ENCODE results near the gene CAPS.
"Not testable (repeated sequence)": the region's sequence is repeated elsewhere in the genome, so short reads cannot be mapped to it uniquely, and the experiment has no call there.

The CAPS gene

DNA sequence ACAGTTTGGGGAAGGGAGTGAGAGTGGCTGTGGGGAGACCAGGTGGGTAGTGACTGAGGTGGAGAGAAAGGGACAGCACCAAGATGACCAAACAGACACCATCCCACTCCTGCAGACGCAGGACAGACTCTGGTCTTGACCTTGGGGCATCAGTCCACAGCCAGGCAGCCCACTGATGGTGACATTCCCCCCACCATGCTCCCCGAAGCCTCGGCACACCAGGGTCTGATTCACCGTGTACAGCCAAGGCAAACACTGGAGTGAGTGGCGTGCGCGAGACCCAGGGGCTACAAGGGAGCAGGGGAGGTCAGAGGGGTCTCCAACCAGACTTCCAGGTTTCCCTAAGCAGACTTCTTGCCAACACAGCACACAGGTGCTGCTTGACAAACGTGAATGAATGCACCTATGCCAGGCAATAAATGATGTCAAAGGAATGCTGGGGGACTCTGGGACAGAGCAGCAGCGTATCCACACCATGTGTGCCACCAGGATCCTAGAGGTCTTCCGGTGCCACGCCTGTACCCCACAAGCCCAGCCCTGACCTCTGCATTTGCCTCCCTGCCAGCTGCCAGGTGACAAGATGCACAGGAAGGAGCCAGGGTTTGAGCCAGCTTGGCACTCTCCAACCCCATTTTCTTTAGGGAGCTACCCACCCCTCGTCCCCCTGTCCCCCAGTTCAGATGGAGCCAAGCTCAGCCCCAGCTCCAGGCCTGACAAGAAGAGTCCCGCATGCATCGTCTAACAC lies 45.4 kb downstream of the CAPS start:
- Mint-ChIP-seq H3K27me3 (no peaks in the 10 kb centered on the region), H3K9me3 (no peaks in the 10 kb centered on the region), H3K4me3 (no peak overlapping the region), H3K27ac (ENCODE audit: low read depth) (peak overlapping the region; percentile 94), H3K4me1 (peaks cover 74% of the 10 kb centered on the region), H3K36me3 (ENCODE audit: insufficient read depth) (peaks cover 12% of the 10 kb centered on the region)
- DNase-seq (ENCODE audit: low spot score in 2 of 2) (no peak), ATAC-seq (replicated peaks; ENCODE audit: extremely low read depth, poor library complexity, severe bottlenecking) (no peak)

DNA sequence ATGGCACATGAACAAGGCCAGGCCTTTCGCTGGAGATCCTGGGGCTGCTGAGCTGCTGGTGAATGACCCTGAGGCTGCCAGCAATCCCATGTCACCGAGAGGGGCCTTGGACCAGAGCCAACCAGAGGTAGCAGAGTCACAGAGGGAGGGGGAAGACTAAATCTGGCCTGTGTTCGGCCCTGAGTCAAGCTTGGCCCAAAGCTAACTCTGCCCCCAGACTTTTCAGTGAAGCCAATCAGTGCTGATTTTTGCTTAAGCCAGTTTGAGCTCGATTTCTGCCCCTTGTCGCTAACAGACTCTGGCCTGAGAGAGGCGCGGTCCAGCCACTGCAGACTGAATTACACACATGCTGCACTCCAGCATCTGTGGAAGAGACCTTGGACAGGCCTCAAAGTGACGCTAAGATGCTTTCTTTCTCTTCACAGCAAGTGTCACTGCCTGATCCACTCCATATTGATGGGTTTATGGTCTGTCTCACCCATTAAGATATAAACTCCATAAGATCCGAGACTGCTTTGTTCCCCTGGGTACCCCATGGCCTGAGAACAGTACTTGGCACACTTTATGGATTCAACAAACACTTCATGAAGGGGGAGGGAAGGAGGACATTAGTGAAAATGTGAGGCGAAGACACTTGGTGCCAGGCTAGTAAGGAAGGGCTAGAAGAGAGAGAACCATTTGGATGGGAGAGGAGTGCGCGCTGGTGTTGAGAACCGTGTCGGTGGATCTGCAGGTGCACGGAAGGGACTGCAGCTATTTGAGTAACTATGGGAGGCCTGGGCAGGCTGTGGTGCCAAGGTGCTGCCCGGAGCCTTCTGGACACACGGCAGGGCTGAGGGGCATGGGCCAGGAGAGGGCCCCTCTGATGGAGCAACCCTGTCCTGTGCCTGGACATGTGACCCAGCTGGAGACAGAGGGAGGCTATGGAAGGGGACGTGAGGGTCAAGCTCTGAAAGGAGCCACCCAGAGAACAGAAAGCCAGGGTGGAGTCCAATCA lies 46.2 kb downstream of the CAPS start:
- Mint-ChIP-seq H3K36me3 (ENCODE audit: insufficient read depth) (peaks cover 12% of the 10 kb centered on the region), H3K27me3 (no peaks in the 10 kb centered on the region), H3K4me3 (peak overlapping the region; percentile 75), H3K4me1 (peaks cover 80% of the 10 kb centered on the region), H3K9me3 (no peaks in the 10 kb centered on the region), H3K27ac (ENCODE audit: low read depth) (peak overlapping the region; percentile 94)
- no peak for ATAC-seq (replicated peaks; ENCODE audit: extremely low read depth, poor library complexity, severe bottlenecking)
- DNase-seq (ENCODE audit: low spot score in 2 of 2), result no peak

DNA sequence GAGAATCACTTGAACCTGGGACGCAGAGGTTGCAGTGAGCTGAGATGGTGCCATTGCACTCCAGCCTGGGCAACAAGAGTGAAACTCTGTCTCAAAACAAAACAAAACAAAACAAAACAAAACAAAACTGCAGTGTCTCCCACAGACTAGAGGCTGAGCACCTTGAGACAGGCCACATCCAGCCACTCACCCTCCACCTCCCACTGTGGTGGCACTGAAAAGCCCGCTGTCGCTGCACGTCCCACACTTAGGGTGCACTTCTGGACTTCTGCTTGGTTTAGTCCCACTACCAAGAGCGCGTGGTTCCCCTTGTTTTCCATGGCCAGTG lies 47.6 kb downstream of the CAPS start:
- ATAC-seq (replicated peaks; ENCODE audit: extremely low read depth, poor library complexity, severe bottlenecking), result peak; percentile 13
- not testable (repeated sequence) for H3K27me3 Mint-ChIP-seq

GRCh38 chr19:5961969-5962945 lies 48.2 kb downstream of the CAPS start:
- Mint-ChIP-seq H3K9me3 (no peaks in the 10 kb centered on the region), H3K27me3 (no peaks in the 10 kb centered on the region), H3K4me3 (peak overlapping the region; percentile 75), H3K36me3 (ENCODE audit: insufficient read depth) (peaks cover 13% of the 10 kb centered on the region), H3K4me1 (peaks cover 80% of the 10 kb centered on the region), H3K27ac (ENCODE audit: low read depth) (peak overlapping the region; percentile 94)
- ATAC-seq (replicated peaks; ENCODE audit: extremely low read depth, poor library complexity, severe bottlenecking) (peak; percentile 98), DNase-seq (ENCODE audit: low spot score in 2 of 2) (peak; percentile 43 to 79)

More for the DNA sequence above, 47.6 kb downstream of the CAPS start:
- Mint-ChIP-seq H3K27ac (ENCODE audit: low read depth) (peak overlapping the region; percentile 94), H3K4me3 (peak overlapping the region; percentile 75), H3K36me3 (ENCODE audit: insufficient read depth) (peaks cover 12% of the 10 kb centered on the region), H3K4me1 (peaks cover 81% of the 10 kb centered on the region)
- DNase-seq (ENCODE audit: low spot score in 2 of 2); H3K9me3 Mint-ChIP-seq: not testable (repeated sequence)

DNA sequence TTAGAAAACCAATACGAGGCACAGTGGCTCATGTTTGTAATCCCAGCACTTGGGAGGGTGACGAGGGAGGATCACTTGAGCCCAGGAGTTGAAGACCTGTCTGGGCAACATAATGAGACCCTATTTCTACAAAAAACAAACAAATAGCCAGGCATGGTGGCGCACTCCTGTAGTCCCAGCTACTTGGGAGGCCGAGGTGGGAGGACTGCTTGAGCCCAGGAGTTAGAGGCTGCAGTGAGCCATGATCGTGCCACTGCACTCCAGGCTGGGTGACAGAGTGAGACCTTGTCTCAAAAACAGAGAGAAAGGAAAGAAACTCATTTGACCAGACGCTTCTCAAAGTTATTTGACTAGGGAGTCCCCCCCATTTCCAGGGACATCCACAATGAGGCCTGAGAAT lies 49.2 kb downstream of the CAPS start:
- not testable (repeated sequence) for H3K9me3 Mint-ChIP-seq; DNase-seq (ENCODE audit: low spot score in 2 of 2); ATAC-seq (replicated peaks; ENCODE audit: extremely low read depth, poor library complexity, severe bottlenecking); H3K27me3 Mint-ChIP-seq
- Mint-ChIP-seq H3K36me3 (ENCODE audit: insufficient read depth) (peaks cover 17% of the 10 kb centered on the region), H3K27ac (ENCODE audit: low read depth) (peak overlapping the region; percentile 94), H3K4me3 (peak overlapping the region; percentile 75), H3K4me1 (peaks cover 80% of the 10 kb centered on the region)

- ATAC-seq (replicated peaks; ENCODE audit: extremely low read depth, poor library complexity, severe bottlenecking) (no peak), DNase-seq (ENCODE audit: low spot score in 2 of 2) (no peak)
- Mint-ChIP-seq H3K9me3 (no peaks in the 10 kb centered on the region), H3K4me1 (peaks cover 83% of the 10 kb centered on the region), H3K4me3 (no peak overlapping the region), H3K27ac (ENCODE audit: low read depth) (peak overlapping the region; percentile 94), H3K36me3 (ENCODE audit: insufficient read depth) (peaks cover 19% of the 10 kb centered on the region), H3K27me3 (no peaks in the 10 kb centered on the region)
Observed at GRCh38 chr19:5963855-5964254, 49.8 kb downstream of the CAPS start.

DNA sequence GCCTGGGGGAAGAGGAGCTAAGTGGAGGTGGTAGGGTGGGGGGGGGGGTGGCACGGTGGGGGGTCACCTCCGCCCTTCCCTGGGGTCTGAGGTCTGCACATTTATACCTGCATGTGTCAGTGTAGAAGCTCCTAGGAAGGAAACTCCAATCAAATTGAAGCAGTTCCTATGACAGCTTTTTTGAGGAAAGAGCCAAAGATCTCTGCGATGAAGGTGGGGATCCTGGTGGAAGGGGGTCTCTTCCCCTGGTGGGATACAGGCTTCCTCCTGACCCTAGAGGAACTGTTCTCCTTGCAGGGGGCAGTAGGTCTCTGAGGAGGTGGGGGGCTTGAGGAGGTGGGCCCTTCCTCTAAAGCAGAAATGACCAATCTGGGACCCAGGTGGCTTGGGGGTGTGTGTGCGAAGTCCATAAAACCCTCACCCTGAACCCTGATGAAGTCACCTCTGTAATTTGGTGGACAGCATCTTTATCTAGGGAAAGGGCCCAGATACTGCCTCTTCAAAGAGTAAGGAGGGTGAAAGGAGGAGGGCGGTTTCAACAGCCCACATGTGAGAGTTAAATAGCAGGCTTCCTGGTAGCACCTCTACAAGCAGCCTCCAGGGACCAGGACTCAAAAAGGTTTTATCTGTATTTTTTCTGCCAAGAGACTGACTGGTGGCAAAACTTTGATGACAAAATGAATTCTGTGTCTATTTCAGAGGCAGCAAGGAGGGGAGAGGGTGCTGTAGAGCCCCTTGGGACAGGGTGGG lies 50.9 kb downstream of the CAPS start:
- ATAC-seq (replicated peaks; ENCODE audit: extremely low read depth, poor library complexity, severe bottlenecking) (no peak), DNase-seq (ENCODE audit: low spot score in 2 of 2) (no peak)
- H3K36me3 Mint-ChIP-seq (ENCODE audit: insufficient read depth), result peaks cover 19% of the 10 kb centered on the region
- no peaks in the 10 kb centered on the region for H3K9me3 Mint-ChIP-seq
- peak overlapping the region; percentile 94 for H3K27ac Mint-ChIP-seq (ENCODE audit: low read depth)
- no peaks in the 10 kb centered on the region for H3K27me3 Mint-ChIP-seq
- H3K4me1 Mint-ChIP-seq, result peaks cover 76% of the 10 kb centered on the region
- no peak overlapping the region for H3K4me3 Mint-ChIP-seq

Measured in central memory CD8-positive, alpha-beta T cell (primary cell).